Naive B cell (primary cell): ENCODE measurements around the gene COL23A1. TPM values are rescaled to one million over a fixed set of nuclear protein-coding genes. Genes with fewer than 3 reads are reported as not detected.

Experiments used
- ATAC-seq, 2 donors: fragments of 150-1000 bp; cut with Tn5 transposase; 2 replicates each; pipeline ENCODE4 v1.10.0; 2021; ENCODE audit warnings: low read depth in 2 of 2, mild to moderate bottlenecking in 2 of 2, moderate library complexity in 2 of 2
- DNase-seq: peaks from one replicate; pipeline ENCODE4 v3.0.0; 2022
- H3K27ac Mint-ChIP-seq, 6 donors: one replicate each; pipeline ENCODE4 v1.8.0; 2020 to 2022; ENCODE audit warnings: mild to moderate bottlenecking in 6 of 6, mixed read lengths in 6 of 6, moderate library complexity in 5 of 6, inconsistent platforms in 2 of 6
- H3K27me3 Mint-ChIP-seq, 3 donors: one replicate each; pipeline ENCODE4 v1.8.0; 2021 to 2022; ENCODE audit warnings: mixed read lengths in 3 of 3, mild to moderate bottlenecking in 1 of 3
- H3K36me3 Mint-ChIP-seq, 2 donors: one replicate each; pipeline ENCODE4 v1.8.0; 2020 to 2022; ENCODE audit warnings: mixed read lengths in 2 of 2, inconsistent platforms in 1 of 2, mild to moderate bottlenecking in 1 of 2
- H3K4me1 Mint-ChIP-seq, 3 donors: one replicate each; pipeline ENCODE4 v1.8.0; 2020 to 2022; ENCODE audit warnings: mixed read lengths in 3 of 3, inconsistent platforms in 1 of 3, mild to moderate bottlenecking in 1 of 3, moderate library complexity in 1 of 3
- H3K4me3 Mint-ChIP-seq, 8 donors: one replicate each; pipeline ENCODE4 v1.8.0; 2020 to 2022; ENCODE audit warnings: mild to moderate bottlenecking in 8 of 8, mixed read lengths in 8 of 8, moderate library complexity in 8 of 8, inconsistent platforms in 2 of 8
- H3K9me3 Mint-ChIP-seq, 7 donors: one replicate each; pipeline ENCODE4 v1.8.0; 2020 to 2022; ENCODE audit warnings: mixed read lengths in 7 of 7, mild to moderate bottlenecking in 5 of 7, inconsistent platforms in 2 of 7, moderate library complexity in 1 of 7
- polyA plus RNA-seq, 6 donors: library from polyadenylated mRNA; unstranded; fragments of 300-500 nt; fragmentation: Illumina TruSeq; gene quantifications; one replicate each; pipeline ENCODE4 v1.2.3, GENCODE V29; 2021; ENCODE audit warnings: low read depth in 6 of 6

The COL23A1 gene
- polyA plus RNA-seq, 6 donors from 2014 or later: 0.16 TPM; not detected in 5

DNA sequence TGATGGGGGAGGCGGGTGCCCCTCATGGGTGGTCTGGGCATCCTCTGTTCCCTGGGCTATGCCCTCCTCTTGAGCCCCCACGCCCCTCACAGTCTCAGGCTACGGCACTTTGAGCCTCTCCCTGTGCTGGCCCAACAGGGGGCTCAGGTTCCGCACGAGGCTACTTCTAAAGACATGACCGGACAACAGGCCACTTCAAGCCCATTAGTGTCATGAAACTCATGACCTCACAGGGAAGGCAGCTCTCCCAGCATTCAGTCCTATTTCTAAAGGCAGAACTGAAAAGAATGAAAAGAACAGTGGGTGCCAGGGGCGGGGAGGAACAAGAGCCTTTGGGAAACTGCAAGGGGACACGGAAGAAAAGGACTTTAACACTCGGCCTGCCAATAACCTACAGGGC is 45.0 kb downstream of the COL23A1 start:
- no peaks in the 10 kb centered on the region for H3K36me3 Mint-ChIP-seq

DNA sequence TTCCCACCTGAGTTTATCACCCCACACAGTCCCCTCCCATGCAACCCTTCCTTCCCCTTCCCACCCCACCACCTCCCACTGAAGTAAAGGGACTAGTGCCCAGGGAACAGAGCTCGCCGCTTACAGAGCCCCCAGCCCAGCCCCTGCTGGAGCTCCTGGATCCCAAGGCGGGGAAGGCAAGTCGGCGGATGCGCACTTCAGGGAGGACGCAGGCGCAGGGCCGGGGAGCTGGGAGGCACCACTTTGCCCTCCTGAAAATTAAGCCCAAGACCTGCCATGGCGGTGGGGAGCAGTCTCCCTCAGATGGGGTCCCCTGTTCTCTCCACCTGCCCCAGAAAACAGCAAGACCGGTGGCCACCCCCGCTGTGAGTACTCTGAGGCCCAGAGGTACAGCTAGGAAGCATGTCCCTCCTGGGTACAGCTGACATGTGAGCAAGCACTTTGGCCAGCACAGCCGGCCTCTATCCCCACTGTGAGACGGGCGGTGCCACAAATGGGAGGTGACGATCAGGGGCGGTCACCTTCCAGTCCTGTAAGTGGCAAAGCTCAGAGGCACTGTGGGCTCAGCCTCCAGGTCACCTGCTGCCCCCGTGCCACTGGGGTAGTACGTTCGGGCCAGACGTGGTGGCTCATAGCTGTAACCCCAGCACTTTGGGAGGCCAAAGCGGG is 45.9 kb downstream of the COL23A1 start:
- Mint-ChIP-seq H3K4me3 (no peak overlapping the region), H3K9me3 (peaks cover 0 to 3% (median 0%) of the 10 kb centered on the region in 7 donors), H3K36me3 (no peaks in the 10 kb centered on the region), H3K27ac (no peak overlapping the region), H3K27me3 (peaks cover 7 to 13% (median 8%) of the 10 kb centered on the region in 3 donors), H3K4me1 (peaks cover 0 to 10% (median 0%) of the 10 kb centered on the region in 3 donors)
- ATAC-seq: no peak
- DNase-seq: no peak

More for the DNA sequence above, 45.0 kb downstream of the COL23A1 start:
- DNase-seq: no peak
- H3K4me3 Mint-ChIP-seq: peak overlapping the region in 1 of 8 donors; percentile 29
- H3K4me1 Mint-ChIP-seq: peaks cover 0 to 10% (median 0%) of the 10 kb centered on the region in 3 donors
- peaks cover 0 to 3% (median 0%) of the 10 kb centered on the region in 7 donors for H3K9me3 Mint-ChIP-seq
- peak overlapping the region in 1 of 6 donors; percentile 71 for H3K27ac Mint-ChIP-seq
- no peak for ATAC-seq
- H3K27me3 Mint-ChIP-seq: peaks cover 7 to 13% (median 8%) of the 10 kb centered on the region in 3 donors

DNA sequence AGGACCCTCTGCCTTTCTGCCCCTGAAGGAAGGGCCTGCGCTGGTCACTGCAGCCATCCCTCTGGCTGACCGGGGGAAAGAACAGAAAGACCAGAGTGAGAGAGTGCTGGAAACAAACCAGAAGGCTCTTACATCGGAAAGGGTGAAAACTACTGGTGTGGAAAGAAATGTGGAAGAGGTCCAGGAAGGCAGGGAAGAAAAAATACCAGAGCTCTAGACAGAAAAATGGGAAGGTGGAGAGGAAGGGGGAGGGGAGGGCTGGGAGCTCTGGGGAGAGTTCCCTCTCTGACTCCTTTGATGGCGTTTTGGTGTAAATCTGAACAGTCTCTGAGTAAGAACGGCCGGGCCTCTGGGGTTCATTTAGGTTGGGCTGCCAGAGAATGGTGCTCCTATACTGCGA is 47.7 kb downstream of the COL23A1 start:
- Mint-ChIP-seq H3K36me3 (no peaks in the 10 kb centered on the region), H3K9me3 (peaks cover 0 to 3% (median 0%) of the 10 kb centered on the region in 7 donors), H3K27me3 (peaks cover 7 to 13% (median 8%) of the 10 kb centered on the region in 3 donors), H3K27ac (peak overlapping the region in 1 of 6 donors; percentile 9), H3K4me3 (no peak overlapping the region), H3K4me1 (peaks cover 0 to 4% (median 0%) of the 10 kb centered on the region in 3 donors)
- DNase-seq (no peak), ATAC-seq (no peak)

DNA sequence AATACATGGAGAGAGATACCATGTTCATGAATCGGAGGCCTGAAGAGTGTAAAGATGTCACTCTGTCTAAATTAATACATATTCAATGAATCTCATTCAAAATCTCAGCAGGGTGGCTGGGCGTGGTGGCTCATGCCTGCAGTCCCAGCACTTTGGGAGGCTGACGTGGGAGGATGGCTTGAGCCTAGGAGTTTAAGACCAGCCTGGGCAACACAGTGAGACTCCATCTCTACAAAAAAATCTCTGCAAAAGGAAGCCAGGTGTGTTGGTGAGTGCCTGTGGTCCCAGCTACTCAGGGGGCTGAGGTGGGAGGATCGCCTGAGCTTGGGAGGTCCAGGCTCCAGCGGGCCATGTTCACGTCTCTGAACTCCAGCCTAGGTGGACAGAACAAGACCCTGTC is 49.7 kb downstream of the COL23A1 start:
- DNase-seq (no peak), ATAC-seq (no peak)
- H3K9me3 Mint-ChIP-seq: peaks cover 0 to 3% (median 0%) of the 10 kb centered on the region in 7 donors
- no peaks in the 10 kb centered on the region for H3K36me3 Mint-ChIP-seq
- H3K27ac Mint-ChIP-seq: no peak overlapping the region
- no peaks in the 10 kb centered on the region for H3K4me1 Mint-ChIP-seq
- no peak overlapping the region for H3K4me3 Mint-ChIP-seq
- H3K27me3 Mint-ChIP-seq: peaks cover 7 to 13% (median 8%) of the 10 kb centered on the region in 3 donors

DNA sequence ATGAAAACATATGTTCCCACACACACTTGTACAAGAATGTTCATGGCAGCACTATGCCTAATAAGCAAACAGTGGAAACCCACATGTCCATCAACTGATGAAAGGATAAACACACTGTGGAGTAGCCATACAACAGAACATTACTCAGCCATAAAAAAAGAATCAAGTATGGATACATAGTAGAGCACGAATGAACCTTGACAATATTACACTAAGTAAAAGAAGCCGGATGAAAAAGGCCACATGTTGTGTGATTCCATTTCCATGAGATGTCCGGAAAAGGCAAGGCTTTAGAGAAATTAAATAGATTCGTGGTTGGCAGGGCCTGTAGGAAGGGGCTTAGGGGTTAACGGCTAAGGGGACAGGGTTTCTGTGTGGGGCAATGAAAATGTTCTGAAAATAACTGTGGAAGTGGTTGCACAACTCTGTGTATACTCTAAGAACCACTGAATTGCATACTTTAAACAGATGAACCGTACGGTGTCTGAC is 51.4 kb downstream of the COL23A1 start:
- Mint-ChIP-seq H3K36me3 (no peaks in the 10 kb centered on the region), H3K4me1 (no peaks in the 10 kb centered on the region), H3K9me3 (peaks cover 0 to 3% (median 0%) of the 10 kb centered on the region in 7 donors), H3K27me3 (peaks cover 6 to 12% (median 7%) of the 10 kb centered on the region in 3 donors), H3K27ac (no peak overlapping the region), H3K4me3 (no peak overlapping the region)
- ATAC-seq (no peak), DNase-seq (no peak)

DNA sequence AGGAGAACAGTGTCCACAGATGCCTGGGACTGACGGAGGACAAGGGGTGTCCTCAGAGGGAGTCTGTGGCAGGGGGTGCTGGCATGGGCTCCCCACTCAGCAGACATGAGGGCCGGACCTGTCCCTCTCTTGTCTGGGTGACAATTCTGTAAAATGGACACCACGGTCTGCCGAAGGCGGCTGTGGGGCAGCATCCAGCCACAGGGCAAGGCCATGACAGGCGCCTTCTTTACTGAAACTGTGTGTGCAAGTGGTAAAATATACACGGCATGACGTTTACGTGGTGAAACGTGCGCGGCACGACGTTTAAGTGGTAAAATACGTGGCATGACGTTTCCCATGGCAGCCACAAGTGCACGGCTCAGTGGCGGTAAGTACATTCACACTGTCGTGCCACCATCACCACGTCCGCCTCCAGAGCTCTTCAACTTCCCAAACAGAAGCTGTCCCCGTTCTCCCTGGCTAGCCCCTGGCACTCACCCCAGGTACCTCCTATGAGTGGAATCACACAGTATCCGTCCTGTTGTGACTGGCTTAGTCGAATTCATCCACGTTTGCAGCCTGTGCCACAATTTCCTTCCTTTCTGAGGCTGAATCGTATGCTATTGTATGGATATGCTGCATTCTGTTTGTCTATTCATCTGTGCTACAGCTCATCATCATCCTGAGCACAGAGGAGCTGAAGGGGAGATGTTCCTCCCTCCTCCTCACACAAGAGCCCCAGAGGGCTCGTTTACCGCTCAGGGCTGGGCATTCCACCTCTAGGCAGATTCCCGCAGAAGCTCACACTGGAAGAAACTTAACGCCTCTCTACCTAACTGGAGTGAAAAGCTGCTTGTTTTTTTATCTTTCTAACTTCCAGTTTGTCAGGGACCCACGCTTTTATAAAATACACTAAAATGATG is 52.5 kb downstream of the COL23A1 start:
- Mint-ChIP-seq H3K4me1 (no peaks in the 10 kb centered on the region), H3K36me3 (no peaks in the 10 kb centered on the region), H3K27me3 (peaks cover 5 to 13% (median 6%) of the 10 kb centered on the region in 3 donors), H3K4me3 (no peak overlapping the region), H3K27ac (no peak overlapping the region), H3K9me3 (peaks cover 0 to 3% (median 0%) of the 10 kb centered on the region in 7 donors)
- DNase-seq (no peak), ATAC-seq (no peak)

DNA sequence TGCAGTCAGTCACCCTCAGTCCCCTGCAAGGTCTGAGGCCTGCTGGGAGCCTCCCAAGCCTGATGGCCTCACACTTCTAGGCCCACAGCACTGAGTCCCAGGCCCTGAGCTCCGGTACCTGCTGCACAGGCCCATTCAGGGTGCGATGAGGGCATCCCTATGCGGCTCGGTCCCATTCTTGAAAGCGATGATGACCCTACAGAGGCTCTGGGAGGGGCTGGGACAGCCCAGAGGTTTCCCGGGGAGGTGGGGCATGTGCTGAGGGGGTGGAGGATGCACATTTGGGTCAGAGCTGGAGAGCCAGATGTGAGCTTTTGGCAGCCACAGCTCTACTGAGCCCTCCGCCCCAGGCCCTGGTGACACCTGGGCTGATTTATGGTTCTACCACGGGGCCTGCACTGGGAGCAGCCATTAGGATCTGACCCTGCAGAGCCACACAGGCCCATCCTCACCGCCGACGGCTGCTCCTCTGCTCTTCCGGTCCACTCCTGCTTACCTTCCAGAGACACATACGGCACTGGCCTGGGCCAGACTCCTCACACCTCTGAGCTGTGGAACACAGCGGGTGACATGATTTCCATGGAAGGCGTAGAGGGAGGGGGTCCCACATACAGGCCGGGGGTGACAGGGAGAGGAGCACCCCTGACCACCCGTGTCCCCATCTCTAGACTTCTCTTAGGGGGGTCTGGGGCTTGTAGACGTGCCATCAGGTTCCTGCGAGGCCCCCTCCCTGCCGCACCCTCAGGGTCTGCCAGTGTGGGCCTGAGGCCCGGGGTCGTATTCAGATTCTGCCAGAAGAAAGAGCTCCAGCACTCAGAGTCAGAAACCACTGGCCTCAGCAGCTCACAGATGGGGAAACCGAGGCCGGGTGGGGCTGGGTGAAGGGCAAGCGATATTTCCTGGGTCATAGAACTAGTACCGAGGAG is 53.4 kb downstream of the COL23A1 start:
- no peaks in the 10 kb centered on the region for H3K9me3 Mint-ChIP-seq
- H3K27me3 Mint-ChIP-seq: peaks cover 0 to 6% (median 6%) of the 10 kb centered on the region in 3 donors
- DNase-seq (no peak), ATAC-seq (no peak)
- no peak overlapping the region for H3K27ac Mint-ChIP-seq
- no peaks in the 10 kb centered on the region for H3K36me3 Mint-ChIP-seq
- H3K4me3 Mint-ChIP-seq: no peak overlapping the region
- no peaks in the 10 kb centered on the region for H3K4me1 Mint-ChIP-seq

DNA sequence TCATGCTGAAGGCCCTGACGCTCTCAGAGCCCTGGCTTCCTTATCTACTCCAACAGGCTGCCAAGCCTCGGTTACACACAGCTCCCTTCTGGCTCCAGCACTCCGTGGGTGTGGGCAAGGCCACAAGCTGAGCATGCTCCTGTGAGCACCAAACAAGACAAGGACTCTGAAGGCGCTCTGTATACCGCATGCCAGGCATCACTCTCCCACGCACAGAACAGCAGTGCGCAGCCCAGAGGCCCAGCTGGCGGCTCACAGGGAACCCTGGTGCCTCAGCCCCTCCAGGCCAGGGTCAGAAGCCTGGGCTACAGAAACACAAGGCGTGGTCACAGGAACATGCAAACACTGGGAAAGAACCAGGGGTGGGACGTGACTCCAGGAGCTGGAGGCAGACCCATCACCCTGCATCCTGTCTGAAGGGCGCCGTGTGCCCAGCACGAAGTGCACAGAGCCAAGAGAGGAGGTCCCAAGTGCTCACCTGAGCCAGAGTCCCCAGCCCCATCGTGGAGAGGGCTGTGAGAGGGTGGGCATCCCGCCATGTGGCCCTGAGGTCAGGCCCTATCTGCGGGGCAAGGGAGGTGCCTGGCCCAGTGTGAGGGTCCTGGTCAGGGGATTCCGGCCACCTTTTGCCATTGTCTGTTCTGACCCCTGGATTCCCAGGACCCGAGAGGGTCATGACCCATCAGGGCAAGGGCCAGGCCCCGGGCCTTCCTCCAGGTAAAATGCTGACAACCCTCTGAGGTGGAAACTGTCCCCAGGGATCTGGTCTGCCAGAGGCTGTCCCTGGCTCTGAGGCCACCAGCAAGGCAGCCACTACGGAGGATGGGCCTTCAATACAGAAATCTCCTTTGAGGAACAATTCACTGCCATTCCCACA is 54.7 kb downstream of the COL23A1 start:
- no peak overlapping the region for H3K27ac Mint-ChIP-seq
- DNase-seq: no peak
- ATAC-seq: no peak
- H3K36me3 Mint-ChIP-seq: no peaks in the 10 kb centered on the region
- no peaks in the 10 kb centered on the region for H3K4me1 Mint-ChIP-seq
- H3K9me3 Mint-ChIP-seq: no peaks in the 10 kb centered on the region
- peak overlapping the region in 1 of 8 donors; percentile 5 for H3K4me3 Mint-ChIP-seq
- H3K27me3 Mint-ChIP-seq: peaks cover 0 to 6% (median 0%) of the 10 kb centered on the region in 3 donors

DNA sequence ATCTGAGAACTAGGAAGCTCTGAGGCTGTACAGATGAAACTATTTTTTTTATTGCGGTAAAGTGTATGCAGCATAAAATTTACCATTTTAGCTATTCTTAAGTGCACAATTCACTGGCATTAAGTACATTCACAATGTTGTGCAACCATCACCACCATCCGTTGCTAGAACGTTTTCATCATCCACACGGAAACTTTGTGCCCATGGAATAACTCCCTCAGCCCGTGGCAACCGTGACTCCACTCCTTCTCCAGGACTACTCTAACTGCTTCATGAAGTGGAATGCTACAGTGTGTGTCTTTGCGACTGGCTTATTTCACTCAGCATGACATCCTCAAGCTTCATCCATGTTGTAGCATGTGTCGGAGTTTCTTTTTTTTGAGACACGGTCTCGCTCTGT is 57.1 kb downstream of the COL23A1 start:
- DNase-seq (no peak), ATAC-seq (no peak)
- H3K27ac Mint-ChIP-seq: no peak overlapping the region
- H3K4me1 Mint-ChIP-seq: no peaks in the 10 kb centered on the region
- H3K27me3 Mint-ChIP-seq: peaks cover 0 to 6% (median 0%) of the 10 kb centered on the region in 3 donors
- H3K4me3 Mint-ChIP-seq: no peak overlapping the region
- H3K9me3 Mint-ChIP-seq: no peaks in the 10 kb centered on the region
- no peaks in the 10 kb centered on the region for H3K36me3 Mint-ChIP-seq

DNA sequence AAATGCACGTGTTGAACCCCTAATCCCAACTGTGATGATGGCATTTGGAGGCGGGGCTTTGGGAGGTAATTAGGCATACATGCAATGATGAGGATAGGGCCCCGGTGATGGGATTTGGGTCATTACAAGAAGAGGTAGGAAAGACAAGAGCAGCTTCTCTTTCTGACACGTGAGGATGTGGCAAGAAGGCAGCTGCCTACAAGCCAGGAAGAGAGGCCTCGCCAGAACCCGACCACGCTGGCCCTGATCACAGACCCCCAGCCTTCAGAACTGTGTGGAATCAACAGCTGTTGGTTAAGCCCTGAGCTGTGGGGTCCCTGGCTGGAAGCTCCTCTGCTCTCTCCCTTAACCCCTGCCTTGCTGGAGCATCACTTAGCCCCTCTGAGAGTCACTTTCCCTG is 57.5 kb downstream of the COL23A1 start:
- Mint-ChIP-seq H3K27me3 (peaks cover 0 to 6% (median 0%) of the 10 kb centered on the region in 3 donors), H3K4me1 (no peaks in the 10 kb centered on the region), H3K9me3 (no peaks in the 10 kb centered on the region), H3K36me3 (no peaks in the 10 kb centered on the region), H3K4me3 (no peak overlapping the region), H3K27ac (no peak overlapping the region)
- DNase-seq: no peak
- no peak for ATAC-seq

DNA sequence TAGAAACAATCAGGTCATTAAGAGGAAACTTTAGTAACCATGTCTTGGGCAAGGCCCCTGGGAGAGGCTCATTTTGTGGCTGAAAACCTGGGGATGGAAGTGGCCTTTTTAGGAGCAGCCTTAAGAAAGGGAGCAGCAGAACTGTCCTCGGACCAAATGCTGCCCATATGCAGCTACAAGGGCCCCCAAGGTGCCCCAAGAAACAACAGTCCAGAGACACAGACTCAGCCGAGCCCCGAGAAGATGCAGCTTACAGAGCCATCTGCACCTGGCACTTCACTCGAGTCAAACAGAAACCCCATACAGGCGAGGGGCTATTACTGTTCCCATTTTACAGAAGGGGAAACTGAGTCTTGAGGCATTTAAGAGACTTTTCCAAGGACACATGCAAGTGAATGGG is 58.0 kb downstream of the COL23A1 start:
- Mint-ChIP-seq H3K36me3 (no peaks in the 10 kb centered on the region), H3K27ac (no peak overlapping the region), H3K4me3 (no peak overlapping the region), H3K27me3 (peaks cover 0 to 6% (median 0%) of the 10 kb centered on the region in 3 donors), H3K4me1 (no peaks in the 10 kb centered on the region), H3K9me3 (no peaks in the 10 kb centered on the region)
- no peak for ATAC-seq
- no peak for DNase-seq

DNA sequence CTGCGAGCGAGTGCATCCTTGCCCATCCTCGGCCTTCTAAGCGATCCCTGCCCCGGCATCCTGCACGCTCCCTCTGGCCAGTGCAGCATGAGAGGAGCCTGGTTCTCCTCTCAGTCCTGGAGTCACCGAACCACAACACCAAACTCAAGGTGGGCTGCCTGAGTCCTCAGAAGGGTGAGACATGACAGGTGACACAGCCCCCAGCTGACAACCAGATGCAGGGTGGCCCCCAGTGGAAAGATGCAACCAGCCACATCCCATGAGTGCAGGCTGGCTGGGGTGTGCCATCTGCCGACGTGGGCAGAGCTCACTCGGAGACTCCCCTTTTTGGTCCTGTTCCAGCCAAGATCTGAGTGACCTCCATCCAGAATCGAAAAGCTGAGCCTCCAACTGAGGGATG is 58.4 kb downstream of the COL23A1 start:
- no peaks in the 10 kb centered on the region for H3K9me3 Mint-ChIP-seq
- ATAC-seq: no peak
- no peak overlapping the region for H3K4me3 Mint-ChIP-seq
- H3K27me3 Mint-ChIP-seq: peaks cover 0 to 6% (median 0%) of the 10 kb centered on the region in 3 donors
- H3K36me3 Mint-ChIP-seq: no peaks in the 10 kb centered on the region
- no peaks in the 10 kb centered on the region for H3K4me1 Mint-ChIP-seq
- no peak overlapping the region for H3K27ac Mint-ChIP-seq
- no peak for DNase-seq
